M059J (cell line): ENCODE data around the gene SHPK. TPM values are rescaled to one million over a fixed set of nuclear protein-coding genes. Genes with fewer than 3 reads are reported as not detected.
A peak's percentile ranks its signal among the peaks of the same experiment; 100 is the strongest.

ENCODE experiments used
- DNase-seq: peaks from one replicate; pipeline ENCODE4 v3.0.0-alpha.2; 2012; ENCODE audit warnings: low read depth
- total RNA-seq: library from RNA; depleted of rRNA; stranded (reverse); fragments of >200 nt; shearing (Covaris generic); gene quantifications from 2 replicates; pipeline ENCODE4 v1.2.3, GENCODE V29; 2014

The SHPK gene
- total RNA-seq, 1 experiment from 2014 or later: 14.1 TPM

GRCh38 chr17:3627769-3628167 is 8.3 kb downstream of the SHPK start:
- no peak for DNase-seq

GRCh38 chr17:3626831-3627768 is 8.9 kb downstream of the SHPK start:
- no peak for DNase-seq

- no peak for DNase-seq
Measured at GRCh38 chr17:3622977-3623594, 13.0 kb downstream of the SHPK start.

- no peak for DNase-seq
Measured at GRCh38 chr17:3621146-3621720, 14.8 kb downstream of the SHPK start.

GRCh38 chr17:3615160-3615870 is 20.7 kb downstream of the SHPK start:
- DNase-seq: no peak

GRCh38 chr17:3613124-3613523 is 22.9 kb downstream of the SHPK start:
- no peak for DNase-seq

- DNase-seq: no peak
Measured at GRCh38 chr17:3610523-3610922, 25.5 kb downstream of the SHPK start.

- DNase-seq: no peak
Measured at GRCh38 chr17:3609689-3610088, 26.4 kb downstream of the SHPK start.

GRCh38 chr17:3603870-3604259 is 32.2 kb downstream of the SHPK start:
- no peak for DNase-seq

- DNase-seq: peak; percentile 76
Measured at GRCh38 chr17:3603119-3603869, 32.8 kb downstream of the SHPK start.

GRCh38 chr17:3602499-3602898 is 33.6 kb downstream of the SHPK start:
- DNase-seq: no peak

- DNase-seq: no peak
Measured at GRCh38 chr17:3600529-3601205, 35.4 kb downstream of the SHPK start.

- DNase-seq: no peak
Measured at GRCh38 chr17:3598078-3598477, 38.0 kb downstream of the SHPK start.

- no peak for DNase-seq
Measured at GRCh38 chr17:3596804-3597464, 39.1 kb downstream of the SHPK start.

- no peak for DNase-seq
Measured at GRCh38 chr17:3594976-3595375, 41.1 kb downstream of the SHPK start.

- peak; percentile 82 for DNase-seq
Measured at GRCh38 chr17:3594051-3594800, 41.8 kb downstream of the SHPK start.

- DNase-seq: no peak
Measured at GRCh38 chr17:3593384-3593783, 42.7 kb downstream of the SHPK start.

GRCh38 chr17:3592216-3592860 is 43.7 kb downstream of the SHPK start:
- DNase-seq: no peak

- DNase-seq: no peak
Measured at GRCh38 chr17:3590768-3591167, 45.3 kb downstream of the SHPK start.
